PC-3 (cell line): ENCODE results near the gene PCDHA7.
"Not testable (repeated sequence)": the region's sequence is repeated elsewhere in the genome, so short reads cannot be mapped to it uniquely, and the experiment has no call there.

Experiments used
- EZH2 ChIP-seq: fragments of 300-600 bp; sonication (generic); IDR thresholded peaks from one replicate; pipeline ENCODE4 v1.6.1; 2017; ENCODE audit warnings: antibody characterized with exemption, mild to moderate bottlenecking, low read length; ENCODE audit not compliant: unreplicated experiment
- TF ChIP-seq, protein P1 (sequence below): fragments of 300-600 bp; sonication (generic); conservative IDR thresholded peaks from 2 replicates; pipeline ENCODE4 v1.5.1; 2017; ENCODE audit warnings: antibody characterized with exemption, low read depth, mild to moderate bottlenecking, low read length

DNA sequence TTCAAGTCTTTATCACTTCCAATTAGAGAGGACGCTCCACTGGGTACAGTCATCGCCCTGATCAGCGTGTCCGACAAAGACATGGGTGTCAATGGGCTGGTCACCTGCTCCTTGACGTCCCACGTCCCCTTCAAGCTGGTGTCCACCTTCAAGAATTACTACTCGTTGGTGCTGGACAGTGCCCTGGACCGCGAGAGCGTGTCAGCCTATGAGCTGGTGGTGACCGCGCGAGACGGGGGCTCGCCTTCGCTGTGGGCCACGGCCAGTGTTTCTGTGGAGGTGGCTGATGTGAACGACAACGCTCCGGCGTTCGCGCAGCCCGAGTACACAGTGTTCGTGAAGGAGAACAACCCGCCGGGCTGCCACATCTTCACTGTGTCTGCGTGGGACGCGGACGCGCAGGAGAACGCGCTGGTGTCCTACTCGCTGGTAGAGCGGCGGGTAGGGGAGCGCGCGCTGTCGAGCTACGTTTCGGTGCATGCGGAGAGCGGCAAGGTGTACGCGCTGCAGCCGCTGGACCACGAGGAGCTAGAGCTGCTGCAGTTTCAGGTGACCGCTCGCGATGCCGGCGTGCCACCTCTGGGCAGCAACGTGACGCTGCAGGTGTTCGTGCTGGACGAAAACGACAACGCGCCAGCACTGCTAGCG is 25.7 kb upstream of the PCDHA7 start:
- TF ChIP-seq, protein P1, sequence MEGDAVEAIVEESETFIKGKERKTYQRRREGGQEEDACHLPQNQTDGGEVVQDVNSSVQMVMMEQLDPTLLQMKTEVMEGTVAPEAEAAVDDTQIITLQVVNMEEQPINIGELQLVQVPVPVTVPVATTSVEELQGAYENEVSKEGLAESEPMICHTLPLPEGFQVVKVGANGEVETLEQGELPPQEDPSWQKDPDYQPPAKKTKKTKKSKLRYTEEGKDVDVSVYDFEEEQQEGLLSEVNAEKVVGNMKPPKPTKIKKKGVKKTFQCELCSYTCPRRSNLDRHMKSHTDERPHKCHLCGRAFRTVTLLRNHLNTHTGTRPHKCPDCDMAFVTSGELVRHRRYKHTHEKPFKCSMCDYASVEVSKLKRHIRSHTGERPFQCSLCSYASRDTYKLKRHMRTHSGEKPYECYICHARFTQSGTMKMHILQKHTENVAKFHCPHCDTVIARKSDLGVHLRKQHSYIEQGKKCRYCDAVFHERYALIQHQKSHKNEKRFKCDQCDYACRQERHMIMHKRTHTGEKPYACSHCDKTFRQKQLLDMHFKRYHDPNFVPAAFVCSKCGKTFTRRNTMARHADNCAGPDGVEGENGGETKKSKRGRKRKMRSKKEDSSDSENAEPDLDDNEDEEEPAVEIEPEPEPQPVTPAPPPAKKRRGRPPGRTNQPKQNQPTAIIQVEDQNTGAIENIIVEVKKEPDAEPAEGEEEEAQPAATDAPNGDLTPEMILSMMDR: not testable (repeated sequence)
- TF ChIP-seq EZH2: not testable (repeated sequence)
